IMR-90 (cell line): ENCODE data around the gene NDUFS5. TPM values are rescaled to one million over a fixed set of nuclear protein-coding genes. Genes with fewer than 3 reads are reported as not detected.

ENCODE experiments used
- ATAC-seq: fragments of 200-7000 bp; cut with Tn5 transposase; 2 replicates; pipeline ENCODE4 v1.9.1; 2020; ENCODE audit warnings: low read depth, mild to moderate bottlenecking, moderate library complexity
- BruUV-seq: library from RNA; stranded (reverse); fragments of 400-500 nt; replicated peaks from 2 replicates; lab custom pipeline; 2021; lab: Mats Ljungman, UMichigan
- CTCF ChIA-PET: fragments of 300-600 bp; formaldehyde crosslinking; extraction: SDS; loops from one replicate; lab custom pipeline; 2021; ENCODE audit warnings: antibody characterized with exemption; lab: Yijun Ruan, JAX
- POLR2A ChIA-PET: fragments of 300-600 bp; sonication (Branson Sonifier 250); formaldehyde crosslinking; loops from one replicate; lab custom pipeline; 2022; ENCODE audit warnings: antibody characterized with exemption; ENCODE audit not compliant: unreplicated experiment; lab: Charles Lee
- DNase-seq: peaks from one replicate; pipeline ENCODE4 v3.0.0; 2013
- H2AFZ ChIP-seq: replicated peaks from 2 replicates; pipeline ENCODE3; 2013; ENCODE audit warnings: low read length, mild to moderate bottlenecking; ENCODE audit not compliant: poor library complexity
- H2AK5ac ChIP-seq: 2 replicates; pipeline ENCODE4 v1.6.1; 2013; ENCODE audit warnings: low read depth, low read length, inconsistent platforms
- H2AK9ac ChIP-seq: replicated peaks from 2 replicates; pipeline ENCODE3; 2013; ENCODE audit warnings: mild to moderate bottlenecking, low read depth, low read length, moderate library complexity; ENCODE audit not compliant: poor library complexity
- H2BK120ac ChIP-seq: 2 replicates; pipeline ENCODE4 v1.6.1; 2013; ENCODE audit warnings: low read depth, low read length, inconsistent platforms
- H2BK15ac ChIP-seq: 3 replicates; pipeline ENCODE4 v1.6.1; 2013; ENCODE audit warnings: low read depth, low read length, inconsistent platforms
- H2BK20ac ChIP-seq: 2 replicates; pipeline ENCODE4 v1.6.1; 2013; ENCODE audit warnings: low read depth, mild to moderate bottlenecking, inconsistent platforms, low read length, moderate library complexity
- H2BK5ac ChIP-seq: 2 replicates; pipeline ENCODE4 v1.6.1; 2013; ENCODE audit warnings: mild to moderate bottlenecking, low read depth, low read length, inconsistent platforms; ENCODE audit not compliant: poor library complexity, severe bottlenecking
- H3K14ac ChIP-seq: replicated peaks from 2 replicates; pipeline ENCODE4 v1.6.1; 2013; ENCODE audit warnings: low read depth, low read length, inconsistent platforms
- H3K18ac ChIP-seq: 2 replicates; pipeline ENCODE4 v1.6.1; 2013; ENCODE audit warnings: low read depth, low read length, control low read depth
- H3K23ac ChIP-seq: 2 replicates; pipeline ENCODE4 v1.6.1; 2013; ENCODE audit warnings: low read depth, low read length, inconsistent platforms
- H3K27ac ChIP-seq: 2 replicates; pipeline ENCODE4 v1.5.1; 2013; ENCODE audit warnings: mild to moderate bottlenecking, control low read depth, low read length; ENCODE audit not compliant: insufficient read depth
- H3K27me3 ChIP-seq: 2 replicates; pipeline ENCODE4 v1.6.1; 2013; ENCODE audit warnings: low read length; ENCODE audit not compliant: control insufficient read depth, insufficient read depth
- H3K36me3 ChIP-seq: 2 replicates; pipeline ENCODE4 v1.6.1; 2013; ENCODE audit warnings: low read length, mixed read lengths; ENCODE audit not compliant: control insufficient read depth, insufficient read depth
- H3K4ac ChIP-seq: 2 replicates; pipeline ENCODE4 v1.6.1; 2013; ENCODE audit warnings: low read depth, low read length, inconsistent platforms
- H3K4me1 ChIP-seq: 2 replicates; pipeline ENCODE4 v1.6.1; 2013; ENCODE audit warnings: low read length, mixed read lengths; ENCODE audit not compliant: control insufficient read depth, insufficient read depth
- H3K4me2 ChIP-seq: 2 replicates; pipeline ENCODE4 v1.6.1; 2013; ENCODE audit warnings: low read depth, mild to moderate bottlenecking, control low read depth, low read length, moderate library complexity
- H3K4me3 ChIP-seq: 2 replicates; pipeline ENCODE4 v1.5.1; 2013; ENCODE audit warnings: low read depth, mild to moderate bottlenecking, control low read depth, low read length, moderate library complexity; ENCODE audit not compliant: insufficient read depth
- H3K56ac ChIP-seq: 2 replicates; pipeline ENCODE4 v1.6.1; 2013; ENCODE audit warnings: low read length, inconsistent platforms; ENCODE audit not compliant: insufficient read depth; ENCODE audit errors: extremely low read depth
- H3K79me1 ChIP-seq, 2 experiments: 2 replicates each; pipeline ENCODE4 v1.6.1; 2013; ENCODE audit warnings: low read length in 2 of 2, inconsistent platforms in 1 of 2, low read depth in 1 of 2
- H3K9ac ChIP-seq: 2 replicates; pipeline ENCODE4 v1.6.1; 2013; ENCODE audit warnings: low read depth, low read length, control low read depth
- H3K9me1 ChIP-seq: 2 replicates; pipeline ENCODE4 v1.6.1; 2013; ENCODE audit warnings: low read length, inconsistent platforms; ENCODE audit not compliant: insufficient read depth
- H3K9me3 ChIP-seq: 2 replicates; pipeline ENCODE4 v1.6.1; 2013; ENCODE audit warnings: low read length; ENCODE audit not compliant: control insufficient read depth, insufficient read depth
- H4K20me1 ChIP-seq: 2 replicates; pipeline ENCODE4 v1.6.1; 2013; ENCODE audit warnings: low read length, inconsistent platforms; ENCODE audit not compliant: insufficient read depth
- H4K5ac ChIP-seq: 2 replicates; pipeline ENCODE4 v1.6.1; 2013; ENCODE audit warnings: mild to moderate bottlenecking, low read depth, low read length, control low read depth
- H4K8ac ChIP-seq, 2 experiments: 2 replicates each; pipeline ENCODE4 v1.6.1; 2013; ENCODE audit warnings: low read depth in 2 of 2, low read length in 2 of 2, control low read depth in 1 of 2, inconsistent platforms in 1 of 2
- H4K91ac ChIP-seq: 2 replicates; pipeline ENCODE4 v1.6.1; 2013; ENCODE audit warnings: low read depth, low read length, inconsistent platforms; ENCODE audit not compliant: insufficient read depth
- CTCF ChIP-seq: conservative IDR thresholded peaks from 2 replicates; pipeline ENCODE4 v1.5.1; 2012; ENCODE audit warnings: mild to moderate bottlenecking, low read depth, low read length, improper control_type of control experiment
- ELK1 ChIP-seq: fragments of 150-350 bp; IDR thresholded peaks from 2 replicates; pipeline ENCODE4 v1.6.1; 2016; ENCODE audit warnings: low read depth, mild to moderate bottlenecking, low read length, moderate library complexity, borderline replicate concordance
- MAFK ChIP-seq: IDR thresholded peaks from 2 replicates; pipeline ENCODE4 v1.6.1; 2012; ENCODE audit warnings: low read depth, low read length, improper control_type of control experiment
- MXI1 ChIP-seq: IDR thresholded peaks from 2 replicates; pipeline ENCODE4 v1.6.1; 2012; ENCODE audit warnings: low read depth, mild to moderate bottlenecking, low read length, moderate library complexity, borderline replicate concordance
- POLR2A ChIP-seq: IDR thresholded peaks from 2 replicates; pipeline ENCODE4 v1.6.1; 2012; ENCODE audit warnings: mild to moderate bottlenecking, low read depth, low read length
- RFX5 ChIP-seq: IDR thresholded peaks from 2 replicates; pipeline ENCODE4 v1.8.0; 2012; ENCODE audit warnings: low read depth, mild to moderate bottlenecking, low read length, moderate library complexity
- USF2 ChIP-seq: fragments of 150-350 bp; IDR thresholded peaks from 2 replicates; pipeline ENCODE4 v1.6.1; 2017; ENCODE audit warnings: mild to moderate bottlenecking, antibody characterized with exemption, low read length, low read depth
- WGBS, 2 experiments: methylation state at CpG; one replicate each; pipeline versions ENCODE4 v1.1.5 to v1.1.7; 2013; ENCODE audit warnings: missing lambda C conversion rate in 2 of 2; ENCODE audit not compliant: insufficient read length in 1 of 2; ENCODE audit errors: extremely low coverage in 2 of 2; 5-methylcytosine and 5-hydroxymethylcytosine counted together
- dilution Hi-C: fragments of 300-500 bp; cut with HindIII; formaldehyde crosslinking; loops from one replicate; pipeline ENCODE4 v1.14.3; 2018; ENCODE audit warnings: low sequenced_read_pairs; ENCODE audit not compliant: unreplicated experiment
- in situ Hi-C: fragments of 300-500 bp; cut with MboI; formaldehyde crosslinking; loops from 3 replicates; pipeline ENCODE4 v1.14.3; 2019; ENCODE audit warnings: low sequenced_read_pairs, inconsistent platforms, mixed read lengths
- intact Hi-C: fragments of 100-400 bp; cut with micrococcal nuclease; formaldehyde crosslinking; loops from 2 replicates; pipeline ENCODE4 v1.10.0; 2022
- polyA plus RNA-seq, 3 experiments: library from polyadenylated mRNA; depleted of rRNA; stranded (reverse); fragments of >200 nt; gene quantifications; 2 replicates each; pipeline ENCODE4 v1.2.3, GENCODE V29; 2012; ENCODE audit warnings: low replicate concordance in 1 of 3
- total RNA-seq: library from RNA; depleted of rRNA; stranded (reverse); fragments of >200 nt; gene quantifications from 2 replicates; pipeline ENCODE4 v1.2.3, GENCODE V29; 2012

Gene NDUFS5
- total and polyA plus RNA-seq, 2 of the 4 experiments (the other 2 are of a cell fraction), result 645 to 1,092 TPM

GRCh38 chr1:39023140-39023539 lies 3.0 kb upstream of the NDUFS5 start:
- H3K4me3 ChIP-seq, result no peak overlapping the region
- H3K14ac ChIP-seq, result no peak overlapping the region
- no peak overlapping the region for H3K9ac ChIP-seq
- H3K56ac ChIP-seq, result no peak overlapping the region
- no peak overlapping the region for H3K4me2 ChIP-seq
- no peaks in the 10 kb centered on the region for H3K27me3 ChIP-seq
- H2BK15ac ChIP-seq, result no peak overlapping the region
- in situ Hi-C loops, result loop anchor here (25.0 kb wide), 1 partner anchor 1011 kb away; the partner anchor contains the start of genes FHL3 and UTP11
- no peak overlapping the region for H2BK20ac ChIP-seq
- TF ChIP-seq POLR2A, result no peak
- TF ChIP-seq CTCF, result no peak
- no peak for TF ChIP-seq ELK1
- no peak for TF ChIP-seq MXI1
- no peak for TF ChIP-seq USF2
- no peak for TF ChIP-seq MAFK
- no peak for TF ChIP-seq RFX5
- H3K18ac ChIP-seq, result no peak overlapping the region
- H2AFZ ChIP-seq, result no peak overlapping the region
- no peak overlapping the region for H4K5ac ChIP-seq
- no peak overlapping the region for H2AK5ac ChIP-seq
- no peak overlapping the region for H2BK120ac ChIP-seq
- H3K9me3 ChIP-seq, result no peaks in the 10 kb centered on the region
- H4K20me1 ChIP-seq, result peaks cover 3% of the 10 kb centered on the region; the same call in 1 of the 2 replicates
- H3K79me1 ChIP-seq, result peaks cover 3 to 21% of the 10 kb centered on the region in 2 experiments; a peak in 2 of 4 replicates
- no CpG with 5 or more reads among the region's 1 CpG for WGBS, 2 experiments
- ATAC-seq (no peak), DNase-seq (no peak)
- no peak overlapping the region for H2AK9ac ChIP-seq
- no peak overlapping the region for H3K4ac ChIP-seq
- BruUV-seq, result no TSS peak
- no peak overlapping the region for H3K27ac ChIP-seq
- H3K23ac ChIP-seq, result no peak overlapping the region
- POLR2A ChIA-PET, result no interaction called here
- CTCF ChIA-PET, result no interaction called here
- no peak overlapping the region for H4K8ac ChIP-seq
- intact Hi-C loops, result no loop called here
- H3K4me1 ChIP-seq, result peaks cover 3% of the 10 kb centered on the region
- H2BK5ac ChIP-seq, result no peak overlapping the region
- H4K91ac ChIP-seq, result no peak overlapping the region
- dilution Hi-C loops, result no loop called here
- no peaks in the 10 kb centered on the region for H3K36me3 ChIP-seq
- peaks cover 4% of the 10 kb centered on the region for H3K9me1 ChIP-seq
